Astrocyte (in vitro differentiated cells and primary cell): ENCODE data around the gene CBX2. TPM values are rescaled to one million over a fixed set of nuclear protein-coding genes. Genes with fewer than 3 reads are reported as not detected.

ENCODE experiments used
- DNase-seq: peaks from one replicate; pipeline ENCODE4 v3.0.0-alpha.2; 2010; ENCODE audit warnings: low read depth
- FAIRE-seq: peaks from 2 replicates; lab custom pipeline; 2011; peaks lifted over from hg19 to GRCh38; lab: Jason Lieb, UNC
- H2AFZ ChIP-seq: 2 replicates; pipeline ENCODE4 v1.6.0; 2012; ENCODE audit warnings: low read depth, low read length, inconsistent platforms
- H3K27ac ChIP-seq: 2 replicates; pipeline ENCODE4 v1.5.1; 2011; ENCODE audit warnings: low read depth, low read length, inconsistent platforms
- H3K27me3 ChIP-seq: 2 replicates; pipeline ENCODE4 v1.6.0; 2011; ENCODE audit warnings: low read length, inconsistent platforms; ENCODE audit not compliant: insufficient read depth
- H3K36me3 ChIP-seq: 2 replicates; pipeline ENCODE4 v1.5.1; 2011; ENCODE audit warnings: low read length, inconsistent platforms; ENCODE audit not compliant: insufficient read depth
- H3K4me1 ChIP-seq: 2 replicates; pipeline ENCODE4 v1.5.1; 2011; ENCODE audit warnings: low read length, inconsistent platforms; ENCODE audit not compliant: insufficient read depth
- H3K4me2 ChIP-seq: 2 replicates; pipeline ENCODE4 v1.6.0; 2012; ENCODE audit warnings: low read length, inconsistent platforms
- H3K4me3 ChIP-seq: 2 replicates; pipeline ENCODE4 v1.5.1; 2011; ENCODE audit warnings: low read depth, mild to moderate bottlenecking, low read length, inconsistent platforms; ENCODE audit not compliant: insufficient read depth
- H3K79me2 ChIP-seq: 2 replicates; pipeline ENCODE4 v1.6.0; 2012; ENCODE audit warnings: mild to moderate bottlenecking, low read length, inconsistent platforms; ENCODE audit not compliant: insufficient read depth
- H3K9ac ChIP-seq: 2 replicates; pipeline ENCODE4 v1.6.0; 2012; ENCODE audit warnings: mild to moderate bottlenecking, low read length, inconsistent platforms
- H3K9me3 ChIP-seq: 2 replicates; pipeline ENCODE4 v1.5.1; 2012; ENCODE audit warnings: low read depth, mild to moderate bottlenecking, low read length, inconsistent platforms; ENCODE audit not compliant: insufficient read depth
- H4K20me1 ChIP-seq: 2 replicates; pipeline ENCODE4 v1.6.0; 2012; ENCODE audit warnings: low read length, inconsistent platforms; ENCODE audit not compliant: insufficient read depth
- H3K27ac Mint-ChIP-seq: one replicate; pipeline ENCODE4 v1.8.0; 2021; ENCODE audit warnings: mild to moderate bottlenecking, mixed read lengths; ENCODE audit not compliant: unreplicated experiment
- H3K27me3 Mint-ChIP-seq: one replicate; pipeline ENCODE4 v1.8.0; 2021; ENCODE audit warnings: low read depth, mixed read lengths; ENCODE audit not compliant: unreplicated experiment
- H3K36me3 Mint-ChIP-seq: one replicate; pipeline ENCODE4 v1.8.0; 2021; ENCODE audit warnings: low read depth, mixed read lengths; ENCODE audit not compliant: unreplicated experiment
- H3K4me1 Mint-ChIP-seq: one replicate; pipeline ENCODE4 v1.8.0; 2021; ENCODE audit warnings: low read depth, mixed read lengths; ENCODE audit not compliant: unreplicated experiment
- H3K4me3 Mint-ChIP-seq: one replicate; pipeline ENCODE4 v1.8.0; 2021; ENCODE audit warnings: mild to moderate bottlenecking, moderate library complexity, mixed read lengths; ENCODE audit not compliant: unreplicated experiment
- H3K9me3 Mint-ChIP-seq: one replicate; pipeline ENCODE4 v1.8.0; 2021; ENCODE audit warnings: mild to moderate bottlenecking, mixed read lengths; ENCODE audit not compliant: unreplicated experiment
- CTCF ChIP-seq: IDR thresholded peaks from 2 replicates; pipeline ENCODE4 v1.5.1; 2011; ENCODE audit warnings: low read depth, mild to moderate bottlenecking, inconsistent platforms, low read length, moderate library complexity; ENCODE audit not compliant: insufficient read depth
- EZH2 ChIP-seq: IDR thresholded peaks from 2 replicates; pipeline ENCODE4 v1.6.1; 2012; ENCODE audit warnings: mild to moderate bottlenecking, low read length, inconsistent platforms; ENCODE audit not compliant: insufficient read depth
- total RNA-seq: library from RNA; stranded (reverse); gene quantifications from 2 replicates; pipeline ENCODE4 v1.2.1, GENCODE V29; 2021

The CBX2 gene
- total RNA-seq, 1 donor from 2014 or later = 6.7 TPM

GRCh38 chr17:79742951-79743476 is 34.9 kb upstream of the CBX2 start:
- Histone ChIP-seq H3K4me3 (no peak overlapping the region), H3K27ac (no peak overlapping the region), H3K36me3 (no peaks in the 10 kb centered on the region), H3K79me2 (no peaks in the 10 kb centered on the region), H3K4me2 (no peak overlapping the region), H2AFZ (no peak overlapping the region), H3K9me3 (no peaks in the 10 kb centered on the region), H3K27me3 (peaks cover 44% of the 10 kb centered on the region), H3K9ac (no peak overlapping the region), H4K20me1 (no peaks in the 10 kb centered on the region), H3K4me1 (peaks cover 12% of the 10 kb centered on the region)
- DNase-seq (no peak), FAIRE-seq (no peak)
- H3K27ac Mint-ChIP-seq = no peak overlapping the region
- H3K4me3 Mint-ChIP-seq = no peak overlapping the region
- no peaks in the 10 kb centered on the region for H3K36me3 Mint-ChIP-seq
- TF ChIP-seq EZH2 = no peak
- no peak for TF ChIP-seq CTCF
- H3K4me1 Mint-ChIP-seq = peaks cover 15% of the 10 kb centered on the region
- no peaks in the 10 kb centered on the region for H3K9me3 Mint-ChIP-seq
- peaks cover 68% of the 10 kb centered on the region for H3K27me3 Mint-ChIP-seq

- Mint-ChIP-seq H3K4me3 (no peak overlapping the region), H3K27ac (no peak overlapping the region), H3K4me1 (peaks cover 15% of the 10 kb centered on the region), H3K9me3 (no peaks in the 10 kb centered on the region), H3K27me3 (peaks cover 67% of the 10 kb centered on the region), H3K36me3 (no peaks in the 10 kb centered on the region)
- Histone ChIP-seq H3K27ac (no peak overlapping the region), H3K36me3 (no peaks in the 10 kb centered on the region), H4K20me1 (no peaks in the 10 kb centered on the region), H3K4me1 (peaks cover 12% of the 10 kb centered on the region), H2AFZ (no peak overlapping the region), H3K27me3 (peaks cover 50% of the 10 kb centered on the region), H3K4me3 (no peak overlapping the region), H3K9me3 (no peaks in the 10 kb centered on the region), H3K79me2 (no peaks in the 10 kb centered on the region), H3K4me2 (no peak overlapping the region), H3K9ac (no peak overlapping the region)
- DNase-seq (no peak), FAIRE-seq (no peak)
- no peak for TF ChIP-seq EZH2
- no peak for TF ChIP-seq CTCF
Observed at GRCh38 chr17:79743614-79744013, 34.3 kb upstream of the CBX2 start.

GRCh38 chr17:79745641-79746105 is 32.3 kb upstream of the CBX2 start:
- no peaks in the 10 kb centered on the region for H3K79me2 ChIP-seq
- H3K36me3 ChIP-seq = no peaks in the 10 kb centered on the region
- H3K4me1 ChIP-seq = peaks cover 5% of the 10 kb centered on the region
- no peaks in the 10 kb centered on the region for H3K36me3 Mint-ChIP-seq
- H4K20me1 ChIP-seq = no peaks in the 10 kb centered on the region
- H3K4me3 Mint-ChIP-seq = no peak overlapping the region
- H3K9me3 ChIP-seq = no peaks in the 10 kb centered on the region
- no peak overlapping the region for H3K4me3 ChIP-seq
- no peak overlapping the region for H3K9ac ChIP-seq
- DNase-seq (no peak), FAIRE-seq (no peak)
- peaks cover 9% of the 10 kb centered on the region for H3K4me1 Mint-ChIP-seq
- TF ChIP-seq CTCF = no peak
- TF ChIP-seq EZH2 = no peak
- peaks cover 48% of the 10 kb centered on the region for H3K27me3 Mint-ChIP-seq
- no peak overlapping the region for H2AFZ ChIP-seq
- no peaks in the 10 kb centered on the region for H3K9me3 Mint-ChIP-seq
- H3K27ac Mint-ChIP-seq = no peak overlapping the region
- peaks cover 47% of the 10 kb centered on the region for H3K27me3 ChIP-seq
- no peak overlapping the region for H3K27ac ChIP-seq
- no peak overlapping the region for H3K4me2 ChIP-seq
